Brain microvascular endothelial cell (primary cell): Measurements from ENCODE around the gene SLC44A5.

ENCODE experiments used
- DNase-seq: peaks from one replicate; pipeline ENCODE4 v3.0.0-alpha.2; 2020
- H3K27ac ChIP-seq: fragments of 250-450 bp; sonication (Bioruptor Pico); 2 replicates; pipeline ENCODE4 v1.5.1; 2020; ENCODE audit warnings: mild to moderate bottlenecking, moderate library complexity
- H3K27me3 ChIP-seq: fragments of 250-450 bp; sonication (Bioruptor Pico); replicated peaks from 2 replicates; pipeline ENCODE4 v1.5.1; 2020; ENCODE audit warnings: mild to moderate bottlenecking
- H3K36me3 ChIP-seq: fragments of 250-450 bp; sonication (Bioruptor Pico); replicated peaks from 2 replicates; pipeline ENCODE4 v1.5.1; 2020; ENCODE audit warnings: mild to moderate bottlenecking
- H3K4me3 ChIP-seq: 2 replicates; pipeline ENCODE4 v1.5.1; 2011; ENCODE audit warnings: low read depth, mild to moderate bottlenecking, control low read depth, low read length, moderate library complexity
- in situ Hi-C: cut with HindIII; loops from 2 replicates; pipeline ENCODE4 v1.10.0; 2017; ENCODE audit warnings: low sequenced_read_pairs, low pct_ligation_motif_present
- TF ChIP-seq, protein P1 (sequence below): IDR thresholded peaks from 2 replicates; pipeline ENCODE4 v1.5.1; 2011; ENCODE audit warnings: low read depth, mild to moderate bottlenecking, moderate library complexity, low read length, control low read depth, inconsistent platforms; ENCODE audit errors: missing control alignments

The SLC44A5 gene

DNA sequence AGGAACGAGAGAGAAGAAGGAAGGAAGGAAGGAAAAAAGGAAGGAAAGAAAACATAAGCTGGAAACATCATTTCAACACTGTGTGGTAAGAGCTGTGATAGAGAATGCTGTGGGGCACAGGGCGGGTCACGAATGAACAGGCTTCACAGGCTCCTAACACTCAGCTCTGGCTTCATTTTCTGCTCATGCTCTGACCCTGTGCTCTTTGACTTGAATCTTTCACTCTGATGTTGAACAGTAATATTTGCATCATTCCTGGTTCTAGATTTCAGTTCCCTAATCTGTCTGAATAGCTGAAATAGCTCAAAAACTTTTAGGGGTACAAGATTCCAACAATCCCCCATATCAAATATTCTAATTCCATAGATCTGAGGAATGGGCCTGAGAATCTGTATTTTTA is 269.4 kb downstream of the SLC44A5 start:
- TF ChIP-seq, protein P1, sequence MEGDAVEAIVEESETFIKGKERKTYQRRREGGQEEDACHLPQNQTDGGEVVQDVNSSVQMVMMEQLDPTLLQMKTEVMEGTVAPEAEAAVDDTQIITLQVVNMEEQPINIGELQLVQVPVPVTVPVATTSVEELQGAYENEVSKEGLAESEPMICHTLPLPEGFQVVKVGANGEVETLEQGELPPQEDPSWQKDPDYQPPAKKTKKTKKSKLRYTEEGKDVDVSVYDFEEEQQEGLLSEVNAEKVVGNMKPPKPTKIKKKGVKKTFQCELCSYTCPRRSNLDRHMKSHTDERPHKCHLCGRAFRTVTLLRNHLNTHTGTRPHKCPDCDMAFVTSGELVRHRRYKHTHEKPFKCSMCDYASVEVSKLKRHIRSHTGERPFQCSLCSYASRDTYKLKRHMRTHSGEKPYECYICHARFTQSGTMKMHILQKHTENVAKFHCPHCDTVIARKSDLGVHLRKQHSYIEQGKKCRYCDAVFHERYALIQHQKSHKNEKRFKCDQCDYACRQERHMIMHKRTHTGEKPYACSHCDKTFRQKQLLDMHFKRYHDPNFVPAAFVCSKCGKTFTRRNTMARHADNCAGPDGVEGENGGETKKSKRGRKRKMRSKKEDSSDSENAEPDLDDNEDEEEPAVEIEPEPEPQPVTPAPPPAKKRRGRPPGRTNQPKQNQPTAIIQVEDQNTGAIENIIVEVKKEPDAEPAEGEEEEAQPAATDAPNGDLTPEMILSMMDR: no peak
- H3K36me3 ChIP-seq: no peaks in the 10 kb centered on the region
- no peak overlapping the region for H3K27ac ChIP-seq
- H3K4me3 ChIP-seq: no peak overlapping the region
- no peaks in the 10 kb centered on the region for H3K27me3 ChIP-seq
- no peak for DNase-seq
- in situ Hi-C loops: no loop called here

DNA sequence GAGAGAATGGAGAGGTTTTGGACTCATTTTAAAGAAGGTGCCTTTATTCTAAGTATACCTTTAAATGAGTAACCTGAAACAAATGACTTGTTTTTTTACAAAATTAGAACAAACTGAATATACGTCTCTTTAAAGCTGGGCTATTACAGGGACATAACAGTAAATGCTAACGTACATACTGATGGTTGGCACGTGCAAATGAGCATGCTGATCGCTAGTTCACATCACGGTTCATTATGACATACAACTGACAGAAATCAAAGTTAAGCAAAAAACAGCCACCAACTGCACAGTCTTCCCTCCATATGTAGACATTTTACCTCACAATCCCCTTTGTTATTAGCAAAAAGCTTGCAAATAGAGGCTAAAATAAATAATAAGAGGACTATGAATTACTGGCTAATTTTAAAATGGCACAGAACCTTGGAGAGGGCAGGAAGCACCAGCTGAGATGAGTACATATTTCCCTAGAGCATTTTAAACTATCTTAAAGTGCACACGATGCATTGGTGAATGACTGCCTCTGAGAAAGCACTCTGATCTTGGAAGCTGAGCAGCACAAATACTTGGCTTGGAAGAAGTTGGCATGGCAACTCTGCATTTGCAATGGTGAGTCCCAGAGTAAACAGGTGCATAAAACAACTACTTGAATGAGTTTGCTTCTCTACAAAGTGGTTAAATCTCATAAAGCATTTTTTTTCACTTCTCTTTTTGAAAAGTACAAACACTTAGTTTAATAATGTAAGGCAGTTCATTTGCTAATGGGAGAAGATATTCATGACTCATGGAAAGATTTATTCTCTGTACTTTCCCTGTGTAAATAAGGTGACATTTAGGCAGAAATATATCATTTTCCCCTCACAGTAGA is 272.1 kb downstream of the SLC44A5 start:
- no peak for DNase-seq
- in situ Hi-C loops: no loop called here
- TF ChIP-seq, protein P1: no peak
- no peak overlapping the region for H3K27ac ChIP-seq
- no peaks in the 10 kb centered on the region for H3K27me3 ChIP-seq
- no peaks in the 10 kb centered on the region for H3K36me3 ChIP-seq
- no peak overlapping the region for H3K4me3 ChIP-seq

DNA sequence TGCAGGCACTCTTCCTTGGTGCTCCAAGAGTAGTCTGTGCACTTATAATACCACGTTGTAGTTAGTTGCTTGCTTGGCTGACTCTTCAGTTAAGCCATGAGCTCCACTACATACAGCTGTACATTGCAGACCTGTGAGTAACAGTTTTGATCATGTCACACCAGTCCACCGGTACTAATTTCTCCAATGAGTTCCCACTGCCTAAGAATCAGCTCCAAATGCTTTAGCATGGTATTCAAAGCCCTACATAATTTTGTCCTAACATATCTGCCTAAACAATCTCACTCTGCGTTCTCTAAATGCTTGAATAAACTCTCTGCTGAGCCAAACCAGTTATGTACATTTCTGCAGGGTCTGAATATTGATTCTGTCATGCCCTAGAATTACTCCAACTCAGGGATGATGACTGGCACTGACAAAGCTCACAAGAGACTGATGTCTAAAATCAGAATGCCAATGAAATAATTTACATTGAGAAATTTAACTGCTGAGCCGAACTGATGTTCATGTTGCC is 276.0 kb downstream of the SLC44A5 start:
- H3K4me3 ChIP-seq: no peak overlapping the region

DNA sequence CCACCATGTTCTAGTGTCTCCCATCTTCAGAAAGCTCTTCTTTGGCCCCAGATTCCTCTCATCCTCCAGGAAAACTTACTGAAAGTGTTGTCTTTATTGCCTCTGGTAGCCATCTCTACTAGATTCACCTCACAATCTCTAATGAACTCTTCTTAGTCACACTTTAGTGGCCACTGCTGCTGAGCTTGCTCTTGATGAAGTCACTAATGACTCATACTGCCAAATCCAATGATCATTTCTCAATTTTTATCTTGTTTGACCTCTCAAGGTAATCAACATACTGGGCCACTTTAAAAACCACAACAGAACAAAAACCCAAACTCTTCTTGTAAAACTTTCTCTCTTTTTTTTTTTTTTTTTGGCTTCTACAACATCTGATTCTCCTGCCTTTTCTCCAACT is 280.3 kb downstream of the SLC44A5 start:
- DNase-seq: no peak
- Histone ChIP-seq H3K36me3 (no peaks in the 10 kb centered on the region), H3K4me3 (no peak overlapping the region), H3K27me3 (no peaks in the 10 kb centered on the region), H3K27ac (no peak overlapping the region)
- in situ Hi-C loops: no loop called here
- TF ChIP-seq, protein P1: no peak

More for the DNA sequence above, 276.0 kb downstream of the SLC44A5 start:
- DNase-seq: no peak
- in situ Hi-C loops: no loop called here
- Histone ChIP-seq H3K36me3 (no peaks in the 10 kb centered on the region), H3K27me3 (no peaks in the 10 kb centered on the region), H3K27ac (no peak overlapping the region)
- TF ChIP-seq, protein P1: no peak

DNA sequence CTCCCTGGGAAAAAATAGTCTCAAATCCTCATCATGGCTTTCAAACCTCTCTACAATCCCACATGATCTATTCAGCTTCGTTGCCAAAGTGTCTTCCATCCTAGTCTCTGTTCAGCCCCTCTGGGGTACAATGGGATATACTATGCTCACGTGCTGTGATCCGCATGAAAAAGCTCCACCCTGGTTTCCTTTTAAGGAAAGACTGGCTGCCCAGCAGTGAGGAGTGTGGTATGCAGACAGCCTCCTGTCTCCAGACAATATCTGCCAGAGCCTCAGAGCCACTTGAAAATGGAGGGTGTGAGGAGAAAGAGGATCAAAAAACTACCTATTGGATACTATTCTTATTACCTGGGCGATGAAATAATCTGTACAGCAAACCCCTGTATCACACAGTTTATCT is 282.2 kb downstream of the SLC44A5 start:
- in situ Hi-C loops: no loop called here
- Histone ChIP-seq H3K27ac (no peak overlapping the region), H3K4me3 (no peak overlapping the region), H3K36me3 (no peaks in the 10 kb centered on the region), H3K27me3 (no peaks in the 10 kb centered on the region)
- TF ChIP-seq, protein P1: no peak
- no peak for DNase-seq
